GM18508 (cell line): ENCODE measurements around the gene ENAH.

Experiments used
- ATAC-seq: cut with Tn5 transposase; IDR thresholded peaks from one replicate; pipeline ENCODE4 v1.9.1; 2021; ENCODE audit warnings: moderate number of reproducible peaks; ENCODE audit not compliant: insufficient read depth, unreplicated experiment

Gene ENAH

DNA sequence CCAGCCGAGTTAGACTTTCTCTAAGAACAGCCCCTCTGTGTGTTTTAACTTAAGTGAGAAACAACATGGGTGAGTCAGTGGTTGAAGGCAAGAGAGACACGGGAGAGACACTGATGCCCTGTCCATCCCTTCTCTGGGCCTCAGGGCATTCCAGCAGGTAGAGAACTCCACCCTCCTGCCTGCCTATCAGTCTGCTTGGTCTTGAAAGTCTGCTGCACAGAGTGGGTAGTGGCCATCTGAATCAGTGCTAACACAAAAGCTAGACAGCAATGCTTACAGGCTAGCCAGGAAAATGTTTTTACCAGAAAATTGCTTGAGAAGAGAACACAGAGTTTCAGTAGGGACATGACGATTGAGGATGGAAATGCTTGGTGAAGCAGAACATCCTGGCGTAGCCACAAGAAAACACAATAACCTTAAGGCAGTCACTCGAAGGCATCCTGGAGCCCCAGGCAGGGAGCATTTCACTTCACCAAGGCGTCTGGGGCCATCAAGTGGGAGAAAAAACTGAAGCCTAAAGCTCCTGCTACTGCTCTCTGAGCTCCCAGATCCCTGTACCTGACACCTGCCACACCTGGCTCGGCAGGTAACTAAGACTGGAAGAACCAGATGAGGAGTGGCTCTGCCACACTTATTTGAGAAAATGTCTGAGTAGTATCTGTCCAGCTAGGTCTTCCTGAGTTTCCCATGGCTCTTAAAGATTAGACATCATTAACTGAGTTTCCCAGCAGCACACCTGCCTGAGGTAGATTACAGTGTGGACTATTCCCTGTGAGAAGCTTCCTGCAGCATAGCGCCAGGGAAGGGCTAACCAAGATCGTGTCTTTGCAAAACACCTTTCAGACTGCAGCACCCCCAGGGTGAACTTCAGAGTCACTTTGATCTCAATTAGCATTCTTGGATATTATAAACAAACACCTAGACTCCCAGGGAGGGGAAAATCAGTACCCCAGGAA, 207.0 kb downstream of the ENAH start:
- no peak for ATAC-seq

DNA sequence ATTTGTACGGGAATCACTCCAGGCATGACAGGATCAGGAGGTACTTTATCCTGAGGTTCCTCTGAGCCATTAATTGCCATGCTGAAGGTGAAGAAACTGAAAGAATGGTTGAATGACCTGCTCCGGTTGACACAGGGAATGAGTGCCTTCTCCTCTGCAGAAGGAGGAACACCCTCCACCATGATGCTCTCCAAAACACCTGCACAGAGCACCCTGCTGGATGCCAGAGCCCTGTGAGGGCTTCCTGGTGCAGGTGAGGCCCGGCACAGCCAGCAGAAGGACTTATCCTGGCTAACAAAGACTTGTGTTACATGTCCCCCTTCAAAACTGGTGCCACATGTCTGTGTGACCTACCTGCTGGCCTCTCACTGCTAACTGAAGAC, 210.8 kb downstream of the ENAH start:
- no peak for ATAC-seq

GRCh38 chr1:225441314-225442122, 211.4 kb downstream of the ENAH start:
- ATAC-seq: peak; percentile 29

DNA sequence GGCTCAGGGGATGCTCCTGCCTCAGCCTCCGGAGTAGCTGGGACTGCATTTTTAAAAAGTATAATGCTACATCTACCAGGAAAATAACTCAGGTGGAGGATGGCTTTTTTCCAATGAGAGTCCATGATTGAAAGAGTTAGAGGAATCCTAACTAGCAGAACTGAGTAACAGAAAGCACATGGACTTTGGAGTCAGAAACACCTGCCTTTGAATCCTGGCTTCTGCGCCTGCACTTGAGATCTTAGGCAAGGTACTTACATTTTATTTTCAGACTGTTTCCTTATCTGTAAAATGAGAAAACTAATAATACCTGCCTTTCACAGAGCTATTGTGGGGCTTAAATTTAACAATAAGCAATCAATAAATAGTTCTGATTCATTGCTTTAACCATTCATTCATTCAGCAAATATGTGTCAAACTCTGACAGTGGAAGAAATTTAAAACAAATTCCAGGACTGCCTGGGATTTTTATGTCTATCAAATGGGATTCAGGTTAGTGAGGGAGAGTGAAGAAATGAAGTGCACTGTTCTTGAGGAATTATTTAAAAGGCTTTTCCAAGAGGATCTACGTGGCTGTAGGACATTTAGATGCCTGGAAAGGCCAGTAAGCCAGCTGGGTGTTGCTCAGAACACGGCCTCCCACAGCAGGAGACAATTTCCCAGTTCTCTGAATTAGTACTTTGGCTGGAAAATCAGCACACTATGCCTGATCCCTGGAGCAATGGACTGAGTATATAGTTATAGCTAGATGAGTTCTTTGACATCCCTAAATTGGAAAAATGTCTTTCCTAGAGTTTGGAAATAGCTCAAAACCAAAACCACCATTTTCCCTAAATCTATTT, 212.3 kb downstream of the ENAH start:
- no peak for ATAC-seq

GRCh38 chr1:225437710-225438437, 215.0 kb downstream of the ENAH start:
- no peak for ATAC-seq
